IPS-20b (cell line): ENCODE results near the gene RHBDL3.
A peak's percentile ranks its signal among the peaks of the same experiment; 100 is the strongest.

Source experiments
- H3K27ac ChIP-seq: one replicate; pipeline ENCODE4 v1.5.1; 2013; ENCODE audit warnings: low read length
- H3K27me3 ChIP-seq: 2 replicates; pipeline ENCODE4 v1.6.1; 2013; ENCODE audit warnings: mild to moderate bottlenecking, low read length, inconsistent platforms; ENCODE audit not compliant: insufficient read depth
- H3K36me3 ChIP-seq: 2 replicates; pipeline ENCODE4 v1.6.1; 2013; ENCODE audit warnings: low read depth, mild to moderate bottlenecking, inconsistent platforms, low read length, moderate library complexity; ENCODE audit not compliant: insufficient read depth
- H3K4me1 ChIP-seq: 2 replicates; pipeline ENCODE4 v1.6.1; 2013; ENCODE audit warnings: mild to moderate bottlenecking, control low read depth, inconsistent platforms, low read length, moderate library complexity; ENCODE audit not compliant: insufficient read depth
- H3K4me3 ChIP-seq: 2 replicates; pipeline ENCODE4 v1.5.1; 2013; ENCODE audit warnings: mild to moderate bottlenecking, low read length, inconsistent platforms
- H3K9ac ChIP-seq: 2 replicates; pipeline ENCODE4 v1.6.1; 2013; ENCODE audit warnings: low read depth, mild to moderate bottlenecking, inconsistent platforms, low read length, moderate library complexity
- H3K9me3 ChIP-seq: 2 replicates; pipeline ENCODE4 v1.6.1; 2013; ENCODE audit warnings: mild to moderate bottlenecking, low read depth, low read length, inconsistent platforms; ENCODE audit not compliant: insufficient read depth

RHBDL3 gene

GRCh38 chr17:32265192-32265923 is at the start of gene RHBDL3:
Gene RHBDL3 (plus strand): TSS chr17:32265832. CDS start chr17:32266190, 358 bp downstream.
- peaks cover 14% of the 10 kb centered on the region for H3K4me1 ChIP-seq
- H3K9me3 ChIP-seq, result no peaks in the 10 kb centered on the region
- no peaks in the 10 kb centered on the region for H3K36me3 ChIP-seq
- peaks cover 67% of the 10 kb centered on the region for H3K27me3 ChIP-seq
- peak within 1 kb of the TSS; percentile 57; the same call in 1 of the 2 replicates for H3K9ac ChIP-seq
- H3K27ac ChIP-seq, result no peak within 1 kb of the TSS
- H3K4me3 ChIP-seq, result peak within 1 kb of the TSS; percentile 80

GRCh38 chr17:32222621-32223020 is 43.0 kb upstream of the RHBDL3 start:
- Histone ChIP-seq H3K4me3 (no peak overlapping the region), H3K36me3 (peaks cover 7% of the 10 kb centered on the region; the same call in 1 of the 2 replicates), H3K4me1 (peaks cover 10% of the 10 kb centered on the region; the same call in 1 of the 2 replicates), H3K27ac (no peak overlapping the region), H3K9ac (no peak overlapping the region), H3K27me3 (no peaks in the 10 kb centered on the region), H3K9me3 (no peaks in the 10 kb centered on the region)

- no peak overlapping the region for H3K4me3 ChIP-seq
- H3K27ac ChIP-seq, result no peak overlapping the region
- H3K4me1 ChIP-seq, result peaks cover 20% of the 10 kb centered on the region
- H3K9ac ChIP-seq, result no peak overlapping the region
- H3K27me3 ChIP-seq, result no peaks in the 10 kb centered on the region
- peaks cover 7% of the 10 kb centered on the region; the same call in 1 of the 2 replicates for H3K36me3 ChIP-seq
- no peaks in the 10 kb centered on the region for H3K9me3 ChIP-seq
Observed at GRCh38 chr17:32223703-32224102, 41.9 kb upstream of the RHBDL3 start.

- Histone ChIP-seq H3K9ac (no peak overlapping the region), H3K27me3 (no peaks in the 10 kb centered on the region), H3K4me3 (no peak overlapping the region), H3K27ac (no peak overlapping the region), H3K9me3 (no peaks in the 10 kb centered on the region), H3K36me3 (peaks cover 7% of the 10 kb centered on the region; the same call in 1 of the 2 replicates), H3K4me1 (peaks cover 23% of the 10 kb centered on the region)
Observed at GRCh38 chr17:32226886-32227285, 38.7 kb upstream of the RHBDL3 start.

GRCh38 chr17:32227910-32228309 is 37.7 kb upstream of the RHBDL3 start:
- Histone ChIP-seq H3K9me3 (no peaks in the 10 kb centered on the region), H3K27ac (peak overlapping the region; percentile 41), H3K27me3 (no peaks in the 10 kb centered on the region), H3K4me1 (peaks cover 23% of the 10 kb centered on the region), H3K9ac (peak overlapping the region; percentile 67; the same call in 1 of the 2 replicates), H3K4me3 (peak overlapping the region; percentile 39), H3K36me3 (peaks cover 7% of the 10 kb centered on the region; the same call in 1 of the 2 replicates)

- Histone ChIP-seq H3K9me3 (no peaks in the 10 kb centered on the region), H3K4me3 (no peak overlapping the region), H3K27ac (no peak overlapping the region), H3K36me3 (no peaks in the 10 kb centered on the region), H3K4me1 (no peaks in the 10 kb centered on the region), H3K9ac (no peak overlapping the region), H3K27me3 (no peaks in the 10 kb centered on the region)
Observed at GRCh38 chr17:32235588-32235987, 30.0 kb upstream of the RHBDL3 start.

- no peak overlapping the region for H3K27ac ChIP-seq
- no peak overlapping the region for H3K4me3 ChIP-seq
- H3K36me3 ChIP-seq, result no peaks in the 10 kb centered on the region
- H3K9me3 ChIP-seq, result no peaks in the 10 kb centered on the region
- H3K4me1 ChIP-seq, result peaks cover 10% of the 10 kb centered on the region; the same call in 1 of the 2 replicates
- no peak overlapping the region for H3K9ac ChIP-seq
- H3K27me3 ChIP-seq, result no peaks in the 10 kb centered on the region
Observed at GRCh38 chr17:32239456-32239855, 26.2 kb upstream of the RHBDL3 start.

- Histone ChIP-seq H3K27ac (no peak overlapping the region), H3K27me3 (no peaks in the 10 kb centered on the region), H3K4me1 (peaks cover 10% of the 10 kb centered on the region; the same call in 1 of the 2 replicates), H3K9me3 (no peaks in the 10 kb centered on the region), H3K36me3 (no peaks in the 10 kb centered on the region), H3K9ac (no peak overlapping the region), H3K4me3 (no peak overlapping the region)
Observed at GRCh38 chr17:32240750-32241149, 24.9 kb upstream of the RHBDL3 start.

GRCh38 chr17:32241640-32242039 is 24.0 kb upstream of the RHBDL3 start:
- Histone ChIP-seq H3K4me3 (no peak overlapping the region), H3K9me3 (no peaks in the 10 kb centered on the region), H3K27ac (no peak overlapping the region), H3K27me3 (no peaks in the 10 kb centered on the region), H3K9ac (no peak overlapping the region), H3K36me3 (no peaks in the 10 kb centered on the region), H3K4me1 (peaks cover 10% of the 10 kb centered on the region; the same call in 1 of the 2 replicates)

- no peak overlapping the region for H3K27ac ChIP-seq
- no peak overlapping the region for H3K4me3 ChIP-seq
- no peaks in the 10 kb centered on the region for H3K27me3 ChIP-seq
- H3K4me1 ChIP-seq, result no peaks in the 10 kb centered on the region
- no peaks in the 10 kb centered on the region for H3K36me3 ChIP-seq
- H3K9me3 ChIP-seq, result no peaks in the 10 kb centered on the region
- H3K9ac ChIP-seq, result no peak overlapping the region
Observed at GRCh38 chr17:32249475-32249874, 16.2 kb upstream of the RHBDL3 start.

GRCh38 chr17:32253117-32253611 is 12.5 kb upstream of the RHBDL3 start:
- H3K36me3 ChIP-seq, result no peaks in the 10 kb centered on the region
- no peak overlapping the region for H3K9ac ChIP-seq
- no peak overlapping the region for H3K27ac ChIP-seq
- no peaks in the 10 kb centered on the region; the same call in 1 of the 2 replicates for H3K4me1 ChIP-seq
- no peak overlapping the region for H3K4me3 ChIP-seq
- no peaks in the 10 kb centered on the region for H3K9me3 ChIP-seq
- H3K27me3 ChIP-seq, result 0 out of 2 replicates have a peak, but pooled peaks cover 6% of the 10 kb centered on the region
